HG02623 (cell line): Measurements from ENCODE around the gene PROC.
"Not testable (repeated sequence)": the region's sequence is repeated elsewhere in the genome, so short reads cannot be mapped to it uniquely, and the experiment has no call there.

ENCODE experiments used
- ATAC-seq: cut with Tn5 transposase; IDR thresholded peaks from one replicate; pipeline ENCODE4 v1.9.1; 2021; ENCODE audit warnings: moderate library complexity; ENCODE audit not compliant: unreplicated experiment

The PROC gene

GRCh38 chr2:127425540-127426490 lies 7.6 kb downstream of the PROC start:
- no peak for ATAC-seq

DNA sequence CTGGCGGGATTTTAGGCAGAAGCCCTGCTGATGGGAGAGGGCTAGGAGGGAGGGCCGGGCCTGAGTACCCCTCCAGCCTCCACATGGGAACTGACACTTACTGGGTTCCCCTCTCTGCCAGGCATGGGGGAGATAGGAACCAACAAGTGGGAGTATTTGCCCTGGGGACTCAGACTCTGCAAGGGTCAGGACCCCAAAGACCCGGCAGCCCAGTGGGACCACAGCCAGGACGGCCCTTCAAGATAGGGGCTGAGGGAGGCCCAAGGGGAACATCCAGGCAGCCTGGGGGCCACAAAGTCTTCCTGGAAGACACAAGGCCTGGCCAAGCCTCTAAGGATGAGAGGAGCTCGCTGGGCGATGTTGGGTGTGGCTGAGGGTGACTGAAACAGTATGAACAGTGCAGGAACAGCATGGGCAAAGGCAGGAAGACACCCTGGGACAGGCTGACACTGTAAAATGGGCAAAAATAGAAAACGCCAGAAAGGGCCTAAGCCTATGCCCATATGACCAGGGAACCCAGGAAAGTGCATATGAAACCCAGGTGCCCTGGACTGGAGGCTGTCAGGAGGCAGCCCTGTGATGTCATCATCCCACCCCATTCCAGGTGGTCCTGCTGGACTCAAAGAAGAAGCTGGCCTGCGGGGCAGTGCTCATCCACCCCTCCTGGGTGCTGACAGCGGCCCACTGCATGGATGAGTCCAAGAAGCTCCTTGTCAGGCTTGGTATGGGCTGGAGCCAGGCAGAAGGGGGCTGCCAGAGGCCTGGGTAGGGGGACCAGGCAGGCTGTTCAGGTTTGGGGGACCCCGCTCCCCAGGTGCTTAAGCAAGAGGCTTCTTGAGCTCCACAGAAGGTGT lies 8.5 kb downstream of the PROC start:
- no peak for ATAC-seq

- no peak for ATAC-seq
These were observed 9.3 kb downstream of the PROC start for GRCh38 chr2:127427376-127428056.

DNA sequence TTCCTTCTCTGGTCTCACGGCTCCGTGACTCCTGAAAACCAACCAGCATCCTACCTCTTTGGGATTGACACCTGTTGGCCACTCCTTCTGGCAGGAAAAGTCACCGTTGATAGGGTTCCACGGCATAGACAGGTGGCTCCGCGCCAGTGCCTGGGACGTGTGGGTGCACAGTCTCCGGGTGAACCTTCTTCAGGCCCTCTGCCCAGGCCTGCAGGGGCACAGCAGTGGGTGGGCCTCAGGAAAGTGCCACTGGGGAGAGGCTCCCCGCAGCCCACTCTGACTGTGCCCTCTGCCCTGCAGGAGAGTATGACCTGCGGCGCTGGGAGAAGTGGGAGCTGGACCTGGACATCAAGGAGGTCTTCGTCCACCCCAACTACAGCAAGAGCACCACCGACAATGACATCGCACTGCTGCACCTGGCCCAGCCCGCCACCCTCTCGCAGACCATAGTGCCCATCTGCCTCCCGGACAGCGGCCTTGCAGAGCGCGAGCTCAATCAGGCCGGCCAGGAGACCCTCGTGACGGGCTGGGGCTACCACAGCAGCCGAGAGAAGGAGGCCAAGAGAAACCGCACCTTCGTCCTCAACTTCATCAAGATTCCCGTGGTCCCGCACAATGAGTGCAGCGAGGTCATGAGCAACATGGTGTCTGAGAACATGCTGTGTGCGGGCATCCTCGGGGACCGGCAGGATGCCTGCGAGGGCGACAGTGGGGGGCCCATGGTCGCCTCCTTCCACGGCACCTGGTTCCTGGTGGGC lies 10.0 kb downstream of the PROC start:
- ATAC-seq = no peak

DNA sequence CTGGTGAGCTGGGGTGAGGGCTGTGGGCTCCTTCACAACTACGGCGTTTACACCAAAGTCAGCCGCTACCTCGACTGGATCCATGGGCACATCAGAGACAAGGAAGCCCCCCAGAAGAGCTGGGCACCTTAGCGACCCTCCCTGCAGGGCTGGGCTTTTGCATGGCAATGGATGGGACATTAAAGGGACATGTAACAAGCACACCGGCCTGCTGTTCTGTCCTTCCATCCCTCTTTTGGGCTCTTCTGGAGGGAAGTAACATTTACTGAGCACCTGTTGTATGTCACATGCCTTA lies 10.5 kb downstream of the PROC start:
- no peak for ATAC-seq

DNA sequence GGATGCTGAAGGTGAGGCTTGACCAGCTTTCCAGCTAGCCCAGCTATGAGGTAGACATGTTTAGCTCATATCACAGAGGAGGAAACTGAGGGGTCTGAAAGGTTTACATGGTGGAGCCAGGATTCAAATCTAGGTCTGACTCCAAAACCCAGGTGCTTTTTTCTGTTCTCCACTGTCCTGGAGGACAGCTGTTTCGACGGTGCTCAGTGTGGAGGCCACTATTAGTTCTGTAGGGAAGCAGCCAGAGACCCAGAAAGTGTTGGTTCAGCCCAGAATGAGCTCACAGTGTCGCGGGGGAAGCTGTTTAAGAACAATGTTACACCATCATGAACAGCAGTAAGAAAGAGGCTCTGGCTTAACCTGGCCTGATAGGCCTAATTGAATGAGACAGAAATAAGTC lies 11.1 kb downstream of the PROC start:
- no peak for ATAC-seq

DNA sequence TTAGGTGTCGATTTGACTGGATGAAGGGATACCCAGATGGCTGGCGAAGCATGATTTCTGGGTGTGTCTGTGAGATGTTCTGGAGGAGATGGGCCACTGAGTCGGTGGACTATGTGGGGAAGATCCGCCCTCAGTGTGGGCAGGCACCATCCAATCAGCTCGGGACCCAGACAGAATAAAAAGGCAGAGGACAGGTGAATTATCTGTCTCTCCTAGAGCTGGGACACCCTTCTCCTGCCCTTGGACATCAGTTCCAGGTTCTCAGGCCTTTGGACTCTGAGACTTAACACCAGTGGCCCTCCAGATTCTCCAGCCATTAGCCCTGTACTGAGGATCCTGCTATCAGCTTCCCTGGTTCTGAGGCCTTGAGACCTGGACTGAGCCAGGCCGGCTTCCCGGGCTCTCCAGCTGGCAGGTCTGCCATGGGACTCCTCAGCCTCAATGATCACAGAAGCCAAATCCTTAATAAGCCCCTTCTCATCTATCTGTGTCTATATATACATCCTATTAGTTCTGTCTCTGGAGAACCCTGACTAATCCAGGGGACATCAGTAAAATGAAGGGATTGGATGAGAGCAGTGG lies 11.7 kb downstream of the PROC start:
- ATAC-seq = no peak

DNA sequence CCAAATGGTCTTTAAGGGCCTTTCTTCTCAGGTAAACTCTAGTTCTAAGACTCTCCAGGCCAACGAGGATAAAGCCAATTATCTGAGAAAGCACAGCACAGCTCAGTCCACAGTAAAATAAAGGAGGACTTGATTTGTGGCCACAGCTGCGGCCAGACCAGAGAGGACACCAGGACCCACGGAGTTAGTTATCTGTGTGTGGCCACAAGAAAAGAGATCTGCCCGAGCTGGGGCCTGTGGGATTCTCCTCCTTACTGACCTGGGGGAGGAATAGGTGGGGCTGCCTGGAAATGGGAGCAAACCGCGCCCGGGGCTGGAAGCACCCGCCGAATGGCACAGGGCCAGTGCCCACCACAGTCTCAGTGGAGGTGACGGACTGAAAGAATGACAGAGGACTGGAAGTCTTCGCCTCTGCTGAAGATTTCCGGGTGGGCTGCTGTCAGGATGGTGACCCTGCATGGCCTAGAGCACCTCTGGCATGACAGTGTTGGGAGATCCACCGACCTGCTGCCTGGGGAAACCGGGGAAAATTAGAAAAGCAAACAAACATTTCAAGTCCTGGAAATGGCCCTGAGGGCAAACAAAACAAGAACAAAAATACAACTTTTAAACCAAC lies 13.3 kb downstream of the PROC start:
- ATAC-seq = no peak

- no peak for ATAC-seq
These were observed 16.3 kb downstream of the PROC start for GRCh38 chr2:127434515-127434914.

DNA sequence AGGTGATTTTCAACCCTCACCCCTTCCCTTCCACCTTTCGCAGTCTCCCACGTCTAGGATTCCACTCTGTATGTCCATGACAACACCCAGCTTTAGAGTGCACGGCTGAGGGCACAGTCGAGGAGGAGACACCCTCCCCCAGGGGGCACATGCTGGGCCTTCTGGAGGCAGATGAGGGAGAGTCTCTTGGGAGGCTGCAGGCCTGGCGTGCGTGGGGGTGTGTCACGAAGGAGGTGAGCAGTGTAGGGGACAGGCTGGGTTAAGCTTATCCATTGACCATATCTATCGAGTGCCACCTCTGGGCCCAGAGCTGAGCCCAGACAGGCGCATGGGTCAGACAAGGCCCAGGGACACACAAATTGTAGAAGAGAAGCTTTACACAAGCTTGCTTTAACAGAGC lies 18.8 kb downstream of the PROC start:
- no peak for ATAC-seq

- ATAC-seq = no peak
These were observed 19.8 kb downstream of the PROC start for GRCh38 chr2:127437781-127438726.

DNA sequence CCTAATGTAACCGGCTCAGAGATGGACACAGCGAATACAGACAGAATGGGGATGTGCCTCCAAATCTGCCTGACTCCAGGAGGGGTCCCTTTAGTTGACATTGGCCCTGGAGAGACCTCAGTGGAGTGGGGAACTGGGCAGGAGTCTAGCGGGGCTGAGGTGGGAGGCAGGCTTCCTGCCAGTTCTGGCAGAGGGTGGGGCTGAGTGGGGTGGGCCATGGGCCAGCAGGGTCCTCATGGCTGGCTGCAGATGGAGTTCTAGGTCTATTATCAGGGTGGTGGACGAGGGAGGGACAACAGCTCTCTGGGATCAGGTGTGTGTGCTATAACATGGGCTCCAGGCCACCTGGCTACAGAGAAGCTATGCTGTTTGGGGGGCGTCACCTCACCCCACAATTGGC lies 21.1 kb downstream of the PROC start:
- no peak for ATAC-seq

DNA sequence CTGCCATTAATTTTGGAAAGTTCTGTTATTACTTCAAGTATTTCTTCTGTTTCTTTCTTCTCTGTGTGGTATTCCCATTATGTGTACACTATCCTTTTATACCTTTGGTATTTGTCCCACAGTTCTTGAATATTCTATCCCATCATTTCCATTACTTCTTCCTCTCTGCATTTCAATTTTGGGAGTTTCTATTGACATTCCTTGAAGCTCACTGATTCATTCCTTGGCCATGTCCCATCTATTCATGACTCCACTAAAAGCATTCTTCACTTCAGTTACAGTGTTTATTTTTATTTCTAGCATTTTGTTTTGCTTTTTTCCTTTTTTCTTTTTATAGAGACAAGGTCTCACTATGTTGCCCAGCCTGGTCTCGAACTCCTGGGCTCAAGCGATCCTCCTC lies 30.3 kb downstream of the PROC start:
- no peak for ATAC-seq

GRCh38 chr2:127449414-127449813 lies 31.2 kb downstream of the PROC start:
- ATAC-seq = no peak

DNA sequence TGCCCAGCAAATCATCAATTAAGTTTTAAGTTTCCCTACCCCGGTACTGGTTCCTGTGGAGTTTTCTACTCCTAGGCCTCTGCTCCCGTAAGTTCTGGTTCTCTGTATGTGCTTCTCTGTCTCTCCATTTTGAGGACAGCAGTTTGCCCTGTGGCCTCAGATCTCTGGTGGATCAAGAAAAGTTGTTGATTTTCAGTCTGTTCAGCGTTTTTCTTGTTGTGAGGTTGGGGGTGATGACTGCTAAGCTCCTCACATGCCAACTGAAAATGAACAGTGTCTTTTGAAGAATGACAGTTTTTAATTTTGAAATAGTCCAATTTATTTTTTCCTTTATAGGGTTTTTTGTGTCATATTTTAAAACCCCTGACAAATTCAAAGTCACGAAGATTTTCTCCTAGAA lies 31.7 kb downstream of the PROC start:
- ATAC-seq = no peak

GRCh38 chr2:127451981-127452380 lies 33.8 kb downstream of the PROC start:
- no peak for ATAC-seq

DNA sequence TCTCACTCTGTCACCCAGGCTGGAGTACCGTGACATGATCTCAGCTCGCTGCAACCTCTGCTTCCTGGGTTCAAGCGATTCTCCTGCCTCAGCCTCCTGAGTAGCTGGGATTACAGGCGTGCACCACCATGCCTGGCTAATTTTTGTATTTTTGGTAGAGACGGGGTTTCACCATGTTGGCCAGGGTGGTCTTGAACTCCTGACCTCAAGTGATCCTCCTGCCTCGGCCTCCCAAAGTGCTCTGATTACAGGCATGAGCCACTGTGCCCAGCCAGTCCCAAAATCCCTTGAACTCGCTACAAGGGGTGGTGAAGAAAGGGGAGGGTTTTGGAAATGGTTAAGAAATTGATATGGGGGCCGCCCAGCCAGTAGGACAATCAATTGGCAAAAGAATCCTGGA lies 34.2 kb downstream of the PROC start:
- ATAC-seq = not testable (repeated sequence)

DNA sequence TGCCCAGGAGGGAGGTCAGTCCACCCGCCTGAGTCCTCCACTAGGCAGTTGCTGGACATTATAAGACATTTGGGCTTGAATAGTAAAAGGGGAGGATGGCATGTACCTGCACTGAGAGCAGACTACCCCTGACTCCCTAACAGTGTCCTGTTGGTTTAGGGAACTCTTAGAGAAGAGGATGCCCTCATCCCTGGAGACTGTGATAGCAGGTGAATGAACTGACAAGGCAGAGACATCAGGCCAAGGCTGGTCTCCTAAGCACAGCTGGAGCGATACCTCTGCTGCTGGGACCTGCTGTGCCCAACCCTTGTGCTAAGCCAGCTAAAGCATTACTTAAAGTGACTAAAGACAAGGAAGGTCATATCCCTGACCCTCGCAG lies 34.8 kb downstream of the PROC start:
- no peak for ATAC-seq
